ENCODE measurements around the gene PTPRD.

PTPRD gene

DNA sequence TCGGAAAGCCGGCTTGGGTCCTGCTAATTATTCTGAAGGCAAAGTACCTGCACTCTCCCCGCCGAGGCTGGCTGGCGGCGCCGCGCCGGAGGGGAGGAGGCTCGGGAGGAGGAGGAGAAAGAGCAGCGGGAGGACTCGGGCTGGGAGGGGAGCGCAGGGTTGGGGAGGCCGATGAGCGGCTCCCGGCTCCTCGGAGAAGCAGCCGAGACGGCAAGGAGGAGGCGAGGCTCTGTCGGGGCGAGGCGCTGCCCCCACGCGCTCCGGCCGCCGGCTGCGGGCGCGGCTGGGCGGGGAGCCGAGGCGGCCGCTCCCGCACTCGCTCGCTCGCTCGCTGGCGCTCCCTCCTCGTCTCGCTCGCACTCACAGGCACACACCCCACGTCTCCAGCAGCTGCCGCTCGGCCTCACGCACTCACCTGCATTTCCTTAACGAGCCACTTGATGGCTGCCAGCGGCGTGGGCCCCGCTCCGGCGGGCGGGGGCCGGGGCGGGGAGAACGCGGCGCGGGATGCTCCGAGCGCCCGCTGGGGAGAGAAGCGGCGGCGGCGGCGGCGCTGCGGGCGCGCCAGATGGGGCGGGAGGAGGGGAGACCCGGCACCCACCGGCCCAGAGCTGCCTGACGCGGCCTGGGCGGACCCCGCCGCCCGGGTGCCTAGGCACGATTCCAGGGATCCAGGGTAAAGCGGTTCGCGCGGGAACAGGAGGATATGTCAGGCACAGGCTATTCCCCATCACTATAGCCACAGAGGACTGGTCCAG lies at the start of gene PTPRD:
Gene PTPRD, minus strand, starts transcription at position 362 of the 758 bp plus-strand sequence.
- peak; percentile 24 to 89 (median 85) for DNase-seq

GRCh38 chr9:10661994-10662393 lies 49.2 kb upstream of the PTPRD start:
- no peak for DNase-seq

- DNase-seq: no peak
These were observed 48.6 kb upstream of the PTPRD start for GRCh38 chr9:10661376-10661775.

DNA sequence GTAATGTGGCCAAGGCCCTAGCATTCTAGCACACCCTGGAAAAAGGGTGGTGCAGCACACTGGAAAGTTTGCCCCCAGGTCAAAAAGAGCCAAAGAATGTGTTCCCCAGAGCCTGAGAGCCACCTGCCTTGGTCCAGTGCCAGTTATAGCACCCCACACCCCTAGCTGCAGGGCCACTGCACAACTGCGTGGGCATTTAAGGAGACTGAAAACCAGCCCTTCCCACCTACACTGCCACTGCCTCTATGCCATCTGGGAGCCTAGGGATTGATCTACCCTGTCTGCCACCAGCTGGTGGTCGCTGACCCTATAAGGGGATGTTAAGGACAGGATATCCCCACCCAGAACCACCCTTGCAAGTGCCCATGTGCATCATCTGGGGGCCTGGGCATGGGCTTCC lies 38.2 kb upstream of the PTPRD start:
- DNase-seq: no peak

DNA sequence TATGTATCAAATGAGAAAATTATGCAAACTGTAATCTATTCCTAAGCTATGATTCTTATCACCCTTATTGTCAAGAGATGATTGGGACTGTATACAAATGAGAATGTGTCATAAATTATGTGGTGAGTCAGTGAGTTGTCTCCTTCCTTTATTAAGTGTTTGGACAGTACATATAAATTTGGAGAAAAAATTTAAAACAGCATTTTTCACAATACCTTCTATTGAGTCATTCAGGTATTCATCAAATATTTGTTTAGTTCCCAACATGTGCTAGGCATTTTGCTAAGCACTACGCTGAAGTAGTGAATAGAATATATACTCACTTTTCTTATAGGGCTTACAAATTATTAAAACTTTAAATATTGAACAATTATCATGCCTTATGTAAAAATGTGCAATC lies 36.3 kb upstream of the PTPRD start:
- DNase-seq: no peak

DNA sequence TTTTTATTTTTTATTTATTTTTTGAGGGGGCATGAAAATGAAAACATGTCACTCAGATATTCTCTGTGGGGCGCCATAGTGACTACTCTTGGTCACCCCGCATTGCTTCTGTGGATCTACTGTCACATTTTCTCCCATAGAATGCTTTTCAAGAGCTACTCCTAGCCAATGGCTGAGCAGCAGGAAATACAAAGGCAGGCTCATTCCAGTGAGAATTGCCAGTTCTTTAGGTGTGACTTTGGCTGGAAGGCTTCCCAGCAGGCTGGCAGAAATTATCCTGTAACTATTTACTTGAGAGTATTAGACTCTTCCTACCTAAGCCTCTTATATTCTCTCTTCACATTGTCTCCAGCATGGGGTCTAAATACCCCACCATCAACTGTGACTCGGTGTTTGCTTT lies 21.0 kb upstream of the PTPRD start:
- no peak for DNase-seq

DNA sequence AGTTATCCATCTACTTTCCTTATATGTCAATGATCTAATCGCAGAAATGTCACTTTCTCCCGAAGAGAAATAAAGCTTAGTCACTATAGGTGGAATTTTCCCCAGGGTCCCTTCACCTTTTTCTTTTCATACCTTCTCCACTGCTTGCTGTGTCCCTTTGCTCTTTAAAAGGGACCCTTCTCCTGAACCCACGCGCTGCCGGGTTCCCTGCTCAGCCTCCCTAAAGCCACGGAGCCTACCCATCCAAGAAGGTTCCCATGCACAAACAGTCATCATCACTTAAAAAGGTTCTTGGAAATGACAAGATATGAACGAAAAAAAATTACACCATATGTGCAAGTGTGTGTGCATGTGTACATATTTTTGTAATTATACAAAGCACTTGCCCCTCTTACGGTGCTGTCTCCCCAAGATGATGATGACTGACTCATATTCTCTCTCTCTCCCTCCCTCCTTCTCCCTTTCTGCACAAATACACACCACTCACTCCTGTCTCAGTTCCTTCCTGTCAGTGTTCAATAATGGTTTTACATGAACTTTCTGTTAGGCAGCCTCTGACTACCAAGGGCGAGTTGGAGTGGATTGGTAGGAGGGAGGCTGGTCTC lies 1.5 kb upstream of the PTPRD start:
- DNase-seq: no peak

DNA sequence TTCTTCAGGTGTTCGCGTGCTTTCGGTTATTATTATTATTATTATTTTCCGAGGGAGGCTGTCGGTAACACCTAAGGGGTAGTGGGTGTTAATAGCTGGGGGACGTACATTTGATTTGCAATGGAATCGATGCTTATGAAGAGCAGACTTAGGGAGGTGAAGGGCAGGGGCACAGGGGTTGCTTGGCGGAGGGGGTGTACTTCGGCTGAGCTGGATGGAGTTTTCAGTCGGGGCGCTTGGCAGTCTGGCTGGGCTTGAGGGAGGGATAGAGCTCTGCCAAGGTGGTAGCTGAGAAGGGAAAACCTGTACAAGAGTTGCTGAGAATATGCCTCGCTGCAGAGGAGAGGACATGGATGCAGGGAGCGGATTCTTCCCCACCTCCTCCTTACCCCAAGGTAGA lies 617 bp upstream of the PTPRD start:
- no peak for DNase-seq

DNA sequence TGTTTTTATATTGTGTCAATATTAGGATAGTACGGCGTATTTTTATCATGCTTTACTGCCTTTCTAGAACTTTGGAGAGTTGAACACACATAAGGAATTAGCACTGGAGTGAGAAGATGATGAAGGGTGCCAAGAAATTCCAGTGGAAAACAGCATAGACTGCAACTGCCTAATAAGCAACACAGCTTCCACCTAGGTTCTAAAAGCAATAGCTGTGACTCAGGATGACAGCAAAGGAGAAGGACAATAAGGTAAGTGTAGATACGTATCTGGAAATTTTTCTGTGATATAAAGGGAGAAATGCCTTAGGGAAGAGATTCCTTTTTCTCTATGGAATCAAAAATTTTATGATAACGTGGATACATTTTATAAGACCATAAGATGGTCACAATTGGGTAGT lies 7.4 kb downstream of the PTPRD start:
- no peak for DNase-seq

- DNase-seq: no peak
These were observed 7.9 kb downstream of the PTPRD start for GRCh38 chr9:10604927-10605326.

- DNase-seq: no peak
These were observed 15.0 kb downstream of the PTPRD start for GRCh38 chr9:10597801-10598200.

DNA sequence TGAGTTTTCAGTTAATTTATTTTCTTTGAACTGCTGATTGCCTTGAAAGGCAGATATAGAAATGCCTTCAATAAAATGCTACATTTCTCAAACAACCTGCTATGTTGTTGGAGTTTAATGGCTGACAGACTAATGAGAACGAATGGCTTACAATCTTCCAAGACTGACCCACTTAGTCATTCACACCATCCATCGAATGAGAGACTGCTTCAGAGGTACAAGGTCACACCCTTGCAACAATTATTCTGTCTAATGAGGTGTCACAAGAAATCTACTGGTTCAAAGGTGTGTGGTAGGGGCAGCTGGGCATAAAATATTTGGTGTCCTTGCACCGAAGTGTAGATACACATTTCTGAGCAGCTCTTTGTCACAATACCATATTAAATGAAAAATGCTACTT lies 18.3 kb downstream of the PTPRD start:
- peak in 1 of 3 experiments; percentile 28 for DNase-seq

GRCh38 chr9:10586407-10586806 lies 26.4 kb downstream of the PTPRD start:
- DNase-seq: no peak

DNA sequence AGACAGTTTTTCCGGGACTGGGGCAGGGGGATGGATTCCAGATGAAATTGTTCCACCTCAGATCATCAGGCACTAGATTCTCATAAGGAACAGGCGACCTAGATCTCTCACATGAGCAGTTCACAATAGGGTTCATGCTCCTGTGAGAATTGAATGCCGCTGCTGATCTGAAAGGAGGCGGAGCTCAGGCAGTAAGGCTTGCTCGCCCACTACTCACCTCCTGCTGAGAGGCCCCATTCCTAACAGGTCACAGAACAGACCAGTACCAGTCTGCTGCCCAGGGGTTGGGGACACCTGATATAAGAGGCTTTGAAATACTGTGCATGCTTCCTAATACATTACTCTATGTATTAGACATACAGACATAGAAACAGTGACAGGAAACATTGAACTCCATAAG lies 41.1 kb downstream of the PTPRD start:
- no peak for DNase-seq

- peak in 2 of 3 experiments; percentile 1 to 21 for DNase-seq
These were observed 46.0 kb downstream of the PTPRD start for GRCh38 chr9:10566848-10567247.

DNA sequence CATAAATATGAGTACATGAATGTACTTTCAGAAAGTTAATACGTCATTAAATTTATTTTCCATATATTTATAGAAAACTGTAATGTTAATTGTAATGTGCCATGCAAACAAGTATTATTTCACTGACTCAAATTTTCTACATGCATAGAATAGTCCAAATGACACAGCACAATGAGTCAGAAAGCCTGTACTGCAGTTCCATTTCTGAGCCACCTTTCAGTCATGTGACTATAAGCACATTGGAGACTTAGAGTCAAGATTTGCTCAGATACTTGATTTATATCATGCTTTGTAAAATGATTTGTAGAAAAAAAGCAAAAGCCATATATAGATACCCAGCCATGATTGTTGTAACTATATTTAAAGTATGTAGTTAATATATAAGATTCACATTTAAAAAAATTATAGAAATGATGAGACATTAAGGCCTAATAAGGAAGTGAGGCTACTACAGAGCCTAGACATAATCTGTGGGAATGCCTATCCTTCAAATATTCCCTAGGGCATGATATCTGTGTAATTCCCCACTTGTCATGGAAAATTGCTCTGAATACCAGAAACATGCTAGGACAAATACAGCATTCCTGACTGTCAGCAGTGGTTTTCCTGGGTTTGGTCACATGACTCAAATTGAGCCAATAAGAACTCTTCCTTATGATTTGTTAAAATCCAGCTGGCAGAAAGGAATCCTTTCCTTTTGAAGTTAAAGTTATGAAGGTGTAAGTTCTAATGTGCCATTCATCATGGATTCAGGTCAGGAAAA lies 50.0 kb downstream of the PTPRD start:
- no peak for DNase-seq

GRCh38 chr9:10548348-10548747 lies 64.5 kb downstream of the PTPRD start:
- no peak for DNase-seq

DNA sequence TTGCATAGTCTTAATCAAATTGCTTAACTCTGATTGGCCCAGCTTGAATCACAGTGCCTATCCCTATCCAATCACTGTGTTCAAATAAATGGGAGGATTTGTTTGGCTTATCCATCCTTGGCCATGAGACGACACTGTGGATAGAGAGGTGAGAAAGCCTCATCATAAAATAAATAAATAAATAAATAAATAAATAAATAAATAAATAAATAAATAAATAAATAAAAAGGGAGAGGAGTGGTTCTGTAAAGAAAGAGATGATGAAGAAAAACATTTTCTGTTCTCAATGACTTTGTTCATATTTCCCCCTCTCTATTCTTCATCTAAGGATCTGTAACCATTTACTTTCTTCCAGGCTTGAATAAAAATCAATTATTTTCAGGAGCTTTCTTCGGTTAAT lies 74.7 kb downstream of the PTPRD start:
- no peak for DNase-seq

DNA sequence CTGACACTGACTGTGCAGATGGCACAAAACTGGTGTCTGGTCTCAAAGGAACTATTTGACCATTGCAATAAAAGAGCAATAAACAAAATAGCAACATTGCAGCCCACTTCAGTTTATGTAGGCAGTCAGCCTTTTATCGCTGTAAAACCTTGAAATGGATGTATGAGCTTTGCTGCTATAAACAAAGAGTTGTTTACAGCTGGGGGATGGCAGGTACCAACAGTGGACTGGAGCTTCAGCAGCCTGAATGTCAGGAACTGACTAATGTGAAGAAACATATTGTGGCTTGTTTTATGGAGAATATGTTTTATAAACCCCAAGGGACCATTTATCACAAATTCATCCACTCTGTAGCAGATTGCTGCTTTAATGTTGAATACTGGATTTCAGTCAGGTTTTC lies 78.0 kb downstream of the PTPRD start:
- no peak for DNase-seq

DNA sequence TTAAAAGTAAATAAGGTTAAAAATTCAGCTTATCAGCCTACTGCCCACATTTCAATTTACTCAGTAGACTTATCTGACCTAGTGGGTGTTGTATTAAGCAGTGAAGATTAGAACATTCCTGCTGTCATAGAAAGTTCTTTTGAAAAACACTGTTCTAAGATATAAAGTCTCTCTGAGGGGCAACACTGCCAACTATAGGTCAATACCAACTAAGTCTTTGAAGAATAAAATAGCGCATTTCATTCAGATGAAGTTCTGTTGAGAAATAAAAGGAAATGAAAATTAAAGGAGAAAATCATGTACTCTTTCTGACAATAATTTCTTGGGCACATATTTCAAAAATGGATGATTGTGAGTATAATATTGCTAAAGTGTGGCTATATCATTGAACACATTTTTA lies 86.8 kb downstream of the PTPRD start:
- no peak for DNase-seq

GRCh38 chr9:10523164-10523563 lies 89.6 kb downstream of the PTPRD start:
- no peak for DNase-seq

DNA sequence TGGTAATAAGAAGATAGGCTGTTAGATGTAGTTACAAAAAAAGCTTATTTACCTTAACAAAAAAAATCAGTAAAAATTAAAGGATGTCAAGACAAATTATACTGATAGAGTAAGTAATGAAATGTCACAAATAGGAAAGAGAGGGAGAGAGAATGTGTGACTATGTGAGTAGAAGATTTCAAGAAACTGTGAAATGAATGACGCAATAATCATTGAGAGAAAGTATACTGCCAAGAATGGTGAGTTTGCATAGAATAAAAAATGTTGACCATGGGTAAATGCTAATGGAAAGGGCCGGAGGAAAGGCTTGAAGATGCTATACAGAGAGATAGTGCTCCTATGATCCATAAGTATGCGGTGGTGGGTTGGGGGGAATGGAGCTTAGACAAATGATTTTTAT lies 100.7 kb downstream of the PTPRD start:
- no peak for DNase-seq

DNA sequence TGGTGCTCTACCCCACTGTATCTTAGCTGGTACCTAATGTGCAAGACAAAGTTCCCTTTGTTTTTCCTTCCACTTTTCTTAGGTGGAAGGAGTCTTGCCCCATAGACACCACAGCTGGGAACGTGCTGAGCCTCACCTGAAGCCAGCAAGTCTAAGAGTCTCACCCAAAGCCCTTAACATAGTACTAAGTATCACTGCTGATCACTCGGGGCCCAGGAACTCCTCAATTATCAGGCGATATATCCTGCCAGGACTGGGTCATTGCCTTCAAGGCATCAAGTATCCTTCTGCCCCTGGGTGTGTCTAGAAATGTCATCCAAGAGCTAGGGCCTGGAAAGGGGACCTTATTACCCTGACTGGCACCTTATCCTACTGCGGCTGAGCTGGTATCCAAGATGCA lies 123.9 kb downstream of the PTPRD start:
- no peak for DNase-seq

GRCh38 chr9:10479172-10479571 lies 133.6 kb downstream of the PTPRD start:
- no peak for DNase-seq
